DMS 273 treated with DMSO at 0.1 percent for 48 hours (cell line): ENCODE data around the gene TBCD.

Experiments
- DNase-seq: peaks from one replicate; lab custom pipeline; 2025; lab: John Stamatoyannopoulos, UW

Gene TBCD

DNA sequence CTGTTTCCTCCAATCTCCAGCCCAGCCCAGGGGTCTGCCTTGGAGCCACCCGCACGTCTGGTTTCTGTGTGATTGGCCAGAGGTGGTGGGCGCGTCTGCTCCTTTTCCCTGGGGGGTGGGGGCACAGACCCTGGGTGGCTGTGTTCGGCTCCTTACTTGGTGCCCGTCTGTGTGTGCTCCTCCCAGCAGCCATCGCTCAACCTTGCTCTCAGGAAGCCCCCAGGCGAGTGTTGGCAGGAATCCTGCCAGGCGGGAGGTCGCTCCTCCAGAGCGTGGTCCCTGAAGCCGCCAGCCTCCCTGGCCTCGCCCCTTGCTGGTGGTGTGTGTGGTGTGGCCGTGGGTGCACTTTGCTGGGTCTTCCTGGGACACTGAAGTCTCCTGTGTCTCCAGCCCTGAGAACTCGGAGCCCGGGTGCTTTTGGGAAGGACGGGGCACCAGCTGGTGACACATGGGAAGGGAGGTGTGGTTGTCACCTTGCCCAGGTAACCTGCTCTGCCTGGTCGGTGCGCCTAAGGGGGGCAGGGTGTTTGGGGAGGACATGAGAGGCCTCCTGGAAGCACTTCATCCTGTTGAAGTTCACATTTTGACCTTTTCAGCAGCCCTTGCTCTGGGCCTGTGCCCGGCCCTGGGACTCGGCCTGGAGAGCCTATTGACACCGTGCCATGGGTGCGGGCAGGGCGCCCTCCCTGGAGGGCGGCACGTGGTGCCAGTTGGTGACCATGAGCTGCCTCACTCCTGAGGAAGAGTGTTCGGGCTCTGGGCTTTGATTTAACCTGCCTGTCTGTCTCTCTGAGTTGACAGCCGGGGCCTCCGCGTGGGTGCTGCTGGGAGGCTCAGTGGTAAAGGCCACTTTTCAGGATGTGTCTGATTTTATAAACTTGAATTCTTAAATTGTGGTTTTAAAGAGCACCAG is 137.0 kb downstream of the TBCD start:
- DNase-seq, result no peak

DNA sequence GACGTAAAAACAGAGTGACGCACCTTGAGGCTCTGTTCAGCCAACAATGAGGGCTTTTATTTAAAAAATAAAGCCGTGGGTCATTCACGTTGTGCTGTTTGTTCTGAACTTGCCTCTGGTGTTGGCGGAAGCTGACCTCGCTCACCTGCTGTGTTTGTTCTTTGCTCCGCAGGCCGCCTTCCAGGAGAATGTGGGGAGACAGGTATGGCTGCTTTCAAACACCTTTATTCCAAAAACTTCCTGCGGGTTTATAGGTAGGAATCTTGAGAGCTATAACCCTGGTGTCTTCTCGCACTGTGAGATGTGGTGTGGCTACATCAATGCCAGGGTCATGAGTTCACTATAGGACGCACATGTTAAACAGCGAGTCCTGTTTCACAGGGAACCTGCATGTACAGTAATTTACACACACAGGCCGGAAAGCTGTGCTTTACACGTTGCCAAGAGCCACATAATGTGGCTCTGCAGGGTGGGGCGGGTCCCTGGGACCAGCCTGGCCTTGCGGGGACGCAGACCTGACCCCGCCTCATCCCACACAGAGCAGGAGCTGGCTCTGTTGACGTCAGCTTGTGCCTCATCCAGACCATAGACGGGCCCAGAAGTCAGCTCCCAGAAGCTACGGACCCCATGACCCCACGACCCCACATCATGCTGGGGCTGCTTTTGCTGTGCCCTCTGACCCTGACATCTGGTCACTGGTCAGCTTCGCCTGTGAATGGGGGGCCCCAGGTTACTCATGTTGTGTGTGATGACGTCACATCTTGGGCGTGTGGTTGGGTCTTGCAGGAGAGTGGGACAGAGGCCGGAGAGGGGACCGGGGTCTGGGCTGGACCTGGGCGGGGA is 137.9 kb downstream of the TBCD start:
- DNase-seq, result no peak

DNA sequence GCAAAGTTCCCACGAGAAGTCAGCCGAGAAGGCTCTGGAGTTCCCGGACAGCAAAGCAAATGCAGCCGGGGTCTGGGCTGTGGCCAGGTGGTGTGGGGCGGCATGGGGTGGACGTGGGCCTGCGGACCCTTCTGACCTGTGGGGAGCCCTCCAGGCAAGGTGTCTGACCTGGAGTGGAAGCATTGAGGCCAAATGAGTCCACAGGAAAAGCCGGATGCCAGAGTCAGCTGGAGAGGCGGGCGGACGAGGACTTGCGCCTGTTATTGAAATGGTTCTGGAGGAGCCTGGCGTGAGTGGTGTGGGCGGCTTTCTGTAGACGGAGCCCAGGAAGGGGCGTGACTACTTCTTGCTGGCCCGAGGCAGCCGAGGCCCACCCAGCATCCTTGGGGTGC is 138.5 kb downstream of the TBCD start:
- no peak for DNase-seq

DNA sequence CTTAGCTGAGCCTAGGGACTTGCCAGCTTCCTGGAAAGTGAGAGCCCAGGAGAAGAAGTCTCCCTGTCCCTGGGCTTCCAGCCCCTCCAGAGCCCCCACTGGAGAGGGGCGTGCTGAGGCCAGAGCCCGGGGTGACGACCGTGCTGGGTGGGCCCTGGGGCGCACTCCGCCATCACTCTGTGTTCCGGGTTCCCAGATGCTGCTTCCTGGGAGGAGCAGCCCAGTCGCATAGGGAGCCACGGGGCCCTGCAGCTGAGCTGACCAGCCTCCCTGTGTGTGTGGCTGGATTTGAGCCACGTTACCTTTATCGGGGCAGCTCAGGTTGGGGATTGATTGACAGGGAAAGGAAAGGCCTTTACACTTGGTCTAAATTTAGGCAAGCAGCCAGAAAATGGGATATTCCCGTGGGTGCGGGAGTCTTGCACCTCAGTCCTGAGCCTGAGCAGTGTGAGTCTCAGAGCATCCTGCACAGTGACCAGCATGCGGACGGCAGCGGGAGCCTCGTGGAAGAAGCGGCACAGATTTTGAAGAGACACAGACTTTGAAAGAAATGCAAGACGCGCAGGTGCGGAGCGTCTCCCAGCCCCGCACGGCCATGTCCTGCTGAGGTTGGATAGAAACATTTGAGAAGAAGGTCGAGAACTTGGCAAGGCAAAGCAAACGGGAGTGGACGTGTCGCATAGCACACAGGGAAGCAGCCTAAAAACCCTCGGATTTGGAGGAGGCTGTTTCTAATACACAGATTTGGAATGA is 139.2 kb downstream of the TBCD start:
- no peak for DNase-seq

DNA sequence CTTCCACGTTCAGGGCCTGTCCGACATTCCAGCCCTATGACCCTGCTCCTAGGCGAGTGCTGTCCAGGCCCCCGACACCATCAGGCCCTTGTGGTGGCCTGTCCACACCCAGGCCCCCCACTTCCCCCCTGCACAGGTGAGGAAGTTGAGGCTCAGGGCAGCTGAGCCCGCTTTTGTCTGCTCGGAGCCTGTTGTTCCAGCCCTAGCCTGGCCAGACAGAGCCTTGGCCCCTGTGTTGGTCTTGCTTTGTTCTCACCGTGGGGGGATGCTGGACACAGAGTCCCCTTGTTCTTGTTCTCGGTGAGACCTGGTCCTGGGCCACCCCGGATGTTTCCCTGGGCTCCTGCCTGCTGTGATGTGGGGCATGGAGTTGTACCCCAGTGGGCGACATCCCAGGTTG is 140.0 kb downstream of the TBCD start:
- DNase-seq, result no peak

DNA sequence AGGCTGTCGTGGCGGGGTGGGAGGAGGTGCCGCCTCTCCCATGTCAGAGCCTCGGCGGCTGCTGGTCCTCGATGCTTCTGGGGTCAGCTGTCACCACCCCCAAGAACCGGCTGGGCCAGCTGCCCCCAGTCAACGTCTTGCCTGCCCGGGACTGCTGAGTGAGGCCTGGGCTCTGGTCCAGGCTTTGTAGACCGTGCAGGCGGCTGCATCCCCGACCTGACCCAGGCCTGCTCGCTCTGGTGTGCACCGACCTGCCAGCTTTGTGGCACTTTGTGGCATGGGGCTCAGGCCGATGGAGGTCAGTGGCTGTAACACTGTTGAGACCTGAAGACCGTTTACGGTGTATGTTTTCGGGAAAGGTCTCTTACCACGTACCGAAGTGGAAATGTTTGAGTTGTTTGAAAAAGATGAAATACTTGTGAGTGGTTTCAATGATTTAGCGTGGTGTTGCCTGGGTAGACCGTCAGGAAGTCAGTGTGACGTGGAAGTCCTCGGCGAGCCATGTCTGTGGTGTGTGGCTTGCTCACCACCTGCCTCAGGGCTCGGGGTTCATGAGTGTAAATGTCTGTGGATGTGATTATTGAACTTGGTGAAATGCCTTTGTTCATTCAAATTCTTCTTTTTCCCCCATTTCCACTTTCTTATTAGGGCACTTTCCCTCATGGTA is 141.2 kb downstream of the TBCD start:
- no peak for DNase-seq

DNA sequence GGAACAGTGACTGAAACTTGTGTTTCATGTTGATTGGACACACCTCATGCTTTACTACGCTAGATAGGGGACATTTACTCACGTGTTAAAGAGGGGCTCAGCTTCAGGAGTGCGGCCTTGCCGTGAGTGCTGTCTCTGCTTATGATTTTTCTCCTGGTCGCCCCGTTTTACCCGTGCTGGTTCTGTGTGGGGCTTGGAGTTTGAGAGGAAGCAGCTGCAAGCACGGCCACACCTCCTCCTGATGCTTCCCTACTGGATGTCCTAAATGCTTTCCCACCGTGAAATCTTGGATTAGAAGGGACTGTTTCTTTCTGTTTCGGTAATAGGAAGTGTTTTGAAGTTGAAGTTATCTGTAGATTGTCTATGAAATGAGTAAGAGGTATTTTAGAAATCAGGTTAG is 141.9 kb downstream of the TBCD start:
- DNase-seq, result no peak

DNA sequence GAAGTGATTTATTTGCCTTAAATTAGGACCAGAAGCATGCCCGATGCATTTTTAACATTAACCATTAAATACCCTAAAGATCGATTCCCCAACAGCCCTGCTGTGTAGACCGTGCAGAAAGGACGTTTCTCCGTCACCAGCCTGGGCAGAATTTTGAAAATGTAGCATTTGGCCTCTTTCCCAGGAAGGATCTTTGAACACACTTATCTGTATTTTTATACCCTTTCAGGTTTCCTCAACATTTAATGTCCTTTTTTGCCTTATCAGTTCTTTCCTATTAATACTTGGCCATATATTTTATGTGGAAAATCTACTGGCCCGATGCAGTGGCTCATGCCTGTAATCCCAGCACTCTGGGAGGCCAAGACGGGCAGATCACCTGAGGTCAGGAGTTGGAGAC is 142.5 kb downstream of the TBCD start:
- DNase-seq, result no peak

DNA sequence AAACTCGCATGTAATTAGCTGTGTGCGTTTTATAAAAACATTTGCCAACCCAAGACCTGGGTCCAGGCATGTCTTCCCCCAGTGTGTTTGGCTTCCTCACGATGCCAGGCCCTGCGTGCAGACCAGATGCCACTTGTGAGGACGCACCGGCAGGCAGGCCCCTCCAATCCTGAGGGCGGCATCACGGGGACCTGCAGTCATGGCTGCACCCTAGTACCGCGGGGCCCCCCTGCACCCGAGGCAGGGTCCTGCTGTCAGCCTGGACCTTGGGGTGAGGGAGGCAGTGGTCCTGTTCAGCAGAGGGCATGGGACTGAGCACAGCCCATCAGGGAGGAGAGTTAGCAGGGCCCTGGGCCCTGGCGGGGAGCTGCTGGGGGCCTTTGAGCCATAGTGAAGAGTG is 143.2 kb downstream of the TBCD start:
- no peak for DNase-seq

DNA sequence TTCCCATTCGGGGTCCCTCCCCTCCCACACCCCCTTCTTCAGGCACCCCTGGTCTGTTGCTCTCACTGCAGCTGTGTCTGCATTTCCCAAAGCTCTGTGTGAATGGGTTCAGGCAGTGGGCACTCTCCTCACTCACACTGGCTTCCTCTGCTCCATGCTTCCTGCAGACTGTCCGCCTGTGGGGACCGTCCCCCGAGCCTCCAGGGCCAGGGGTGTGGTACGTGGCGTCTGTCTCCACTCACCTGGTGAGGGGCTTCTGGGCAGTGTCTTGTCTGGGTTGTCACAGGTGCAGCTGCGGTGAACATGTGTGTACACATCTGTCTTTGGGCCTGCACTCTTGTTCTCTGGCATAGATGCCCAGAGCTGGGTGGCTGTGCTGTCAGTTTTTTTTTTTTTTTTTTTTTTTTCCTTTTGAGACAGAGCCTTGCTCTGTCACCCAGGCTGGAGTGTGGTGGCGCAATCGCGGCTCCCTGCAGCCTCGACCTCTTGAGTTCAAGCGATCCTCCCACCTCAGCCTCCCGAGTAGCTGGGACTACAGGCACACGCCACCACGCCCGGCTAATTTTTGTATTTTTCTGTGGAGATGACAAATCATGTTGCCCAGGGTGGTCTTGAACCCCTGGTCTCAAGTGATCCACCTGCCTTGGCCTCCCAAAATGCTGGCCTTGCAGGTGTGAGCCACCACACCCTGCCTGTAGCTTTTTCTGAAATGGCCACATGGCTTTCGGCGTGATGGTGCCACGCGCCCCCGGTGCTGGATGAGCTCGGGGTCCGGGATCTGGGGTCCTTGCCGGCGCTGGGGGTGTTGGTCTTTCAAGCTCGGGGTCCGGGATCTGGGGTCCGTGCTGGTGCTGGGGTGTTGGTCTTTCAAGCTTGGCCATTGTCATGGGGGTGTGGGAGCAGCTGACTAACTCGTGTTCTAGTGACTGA is 144.5 kb downstream of the TBCD start:
- DNase-seq, result no peak

DNA sequence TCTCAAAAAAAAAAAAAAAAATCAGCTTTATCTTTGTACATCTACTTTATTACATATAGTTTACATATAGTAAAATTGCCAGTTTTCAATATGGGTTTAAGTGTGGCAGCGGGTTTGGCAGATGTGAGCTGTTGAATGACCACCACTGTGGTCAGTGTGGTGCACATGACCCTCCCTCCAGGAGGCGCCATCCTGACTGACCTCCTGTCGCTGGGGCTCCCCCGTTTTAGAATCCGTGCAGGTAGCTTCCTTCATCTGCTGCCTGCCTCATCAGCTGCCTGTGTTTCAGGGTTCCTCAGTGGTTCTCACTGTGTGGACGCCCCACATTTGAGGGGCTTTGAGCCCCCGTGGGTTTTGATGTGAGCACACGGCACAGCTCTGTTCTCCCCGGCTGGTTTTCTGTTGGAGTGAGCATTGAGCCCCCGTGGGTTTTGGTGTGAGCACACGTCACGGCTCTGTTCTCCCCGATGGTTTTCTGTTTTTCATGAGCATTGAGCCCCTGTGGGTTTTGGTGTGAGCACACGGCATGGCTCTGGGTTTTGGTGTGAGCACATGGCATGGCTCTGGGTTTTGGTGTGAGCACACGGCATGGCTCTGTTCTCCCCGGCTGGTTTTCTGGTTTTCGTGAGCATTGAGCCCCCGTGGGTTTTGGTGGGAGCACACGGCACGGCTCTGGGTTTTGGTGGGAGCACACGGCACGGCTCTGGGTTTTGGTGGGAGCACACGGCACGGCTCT is 145.8 kb downstream of the TBCD start:
- no peak for DNase-seq

DNA sequence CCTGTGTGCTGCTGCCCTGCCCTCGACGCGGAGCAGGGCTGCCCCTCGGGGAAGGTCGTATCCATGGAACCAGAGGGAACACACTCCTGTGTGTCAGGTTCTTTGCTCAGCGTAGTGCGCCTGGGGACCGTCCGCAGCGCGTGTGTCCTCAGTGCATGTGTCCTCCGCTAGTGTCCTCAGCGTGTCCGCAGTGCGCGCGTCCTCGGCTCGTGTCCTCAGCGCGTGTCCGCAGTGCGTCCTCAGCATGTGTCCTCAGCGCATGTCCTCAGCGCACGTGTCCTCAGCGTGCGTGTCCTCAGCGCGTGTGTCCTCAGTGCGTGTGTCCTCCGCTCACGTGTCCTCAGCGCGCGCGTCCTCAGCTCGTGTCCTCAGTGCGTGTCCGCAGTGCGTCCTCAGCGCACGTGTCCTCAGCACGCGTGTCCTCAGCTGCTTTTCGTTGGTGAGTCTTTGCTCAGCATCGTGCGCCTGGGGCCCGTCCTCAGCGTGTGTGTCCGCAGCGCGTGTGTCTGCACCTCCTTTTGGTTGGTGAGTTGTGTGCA is 147.2 kb downstream of the TBCD start:
- DNase-seq, result no peak

DNA sequence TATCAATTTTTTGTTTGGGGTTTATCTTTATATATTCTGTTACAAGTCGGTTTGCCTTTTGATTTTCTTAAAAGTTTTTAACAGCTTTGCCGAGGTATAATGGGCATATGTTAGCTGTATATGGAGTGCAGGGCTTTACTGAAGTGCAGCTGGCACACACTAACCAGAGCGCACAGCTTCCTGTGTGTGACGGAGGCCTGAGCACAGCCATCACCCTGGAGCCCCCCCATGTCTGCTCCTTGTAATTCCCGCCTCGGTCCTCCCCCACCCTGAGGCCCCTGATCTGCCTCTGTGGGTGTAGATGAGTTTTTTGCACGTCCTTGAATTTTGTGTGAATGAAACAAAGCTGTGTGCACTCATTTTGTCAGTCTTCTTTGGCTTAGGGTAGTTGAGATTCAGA is 148.1 kb downstream of the TBCD start:
- no peak for DNase-seq

DNA sequence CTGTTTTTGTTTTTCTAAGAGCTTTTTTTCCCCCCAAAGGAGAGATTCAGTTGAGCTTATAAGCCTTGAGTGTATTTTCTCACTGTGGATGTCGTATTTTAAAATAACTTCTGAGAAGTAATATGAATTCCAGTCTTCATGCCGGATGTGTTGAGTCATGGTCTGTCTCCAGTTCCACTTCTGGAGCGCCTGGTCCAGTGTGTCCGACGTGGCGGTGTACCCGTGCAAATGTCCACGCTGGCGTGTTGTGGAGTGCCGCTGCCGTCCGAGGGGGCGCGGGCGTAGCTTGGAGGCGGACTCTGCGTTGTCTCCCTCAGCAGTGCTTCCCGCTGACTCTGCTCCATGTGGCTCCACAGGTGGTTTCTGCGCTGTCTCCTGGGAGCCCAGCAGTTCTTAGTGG is 148.9 kb downstream of the TBCD start:
- no peak for DNase-seq

DNA sequence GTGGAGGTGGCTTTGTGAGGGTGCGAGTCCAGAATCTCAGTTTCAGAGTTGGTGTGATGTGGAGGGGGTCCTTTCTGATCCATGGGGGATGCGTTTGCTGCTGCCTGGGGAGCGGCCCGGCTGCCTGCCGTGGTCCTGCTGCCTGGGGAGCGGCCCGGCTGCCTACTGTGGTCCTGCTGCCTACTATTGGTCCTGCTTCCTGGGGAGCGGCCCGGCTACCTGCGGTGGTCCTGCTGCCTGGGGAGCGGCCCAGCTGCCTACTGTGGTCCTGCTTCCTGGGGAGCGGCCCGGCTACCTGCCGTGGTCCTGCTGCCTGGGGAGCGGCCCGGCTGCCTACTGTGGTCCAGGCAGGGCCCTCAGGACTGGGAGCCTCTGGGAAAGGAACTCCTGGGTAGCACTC is 149.5 kb downstream of the TBCD start:
- DNase-seq, result no peak

DNA sequence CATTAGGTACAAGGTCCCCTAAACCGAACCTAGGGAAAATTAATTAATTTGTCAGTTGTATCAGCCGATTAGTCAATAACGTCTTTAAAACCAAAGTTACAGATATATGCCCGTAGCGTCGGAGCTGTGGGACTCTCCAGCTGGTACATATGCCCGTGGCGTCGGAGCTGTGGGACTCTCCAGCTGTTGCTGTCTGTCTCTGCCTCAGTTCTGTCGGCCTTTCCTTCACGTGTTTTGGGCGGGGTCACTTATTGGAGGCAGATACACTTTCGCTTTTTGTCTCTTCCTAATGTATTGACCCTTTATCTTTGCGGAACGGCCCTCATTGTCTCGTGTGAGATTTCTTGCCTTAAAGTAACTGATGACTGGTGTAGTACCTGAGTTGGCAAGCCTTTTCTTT is 150.0 kb downstream of the TBCD start:
- no peak for DNase-seq

DNA sequence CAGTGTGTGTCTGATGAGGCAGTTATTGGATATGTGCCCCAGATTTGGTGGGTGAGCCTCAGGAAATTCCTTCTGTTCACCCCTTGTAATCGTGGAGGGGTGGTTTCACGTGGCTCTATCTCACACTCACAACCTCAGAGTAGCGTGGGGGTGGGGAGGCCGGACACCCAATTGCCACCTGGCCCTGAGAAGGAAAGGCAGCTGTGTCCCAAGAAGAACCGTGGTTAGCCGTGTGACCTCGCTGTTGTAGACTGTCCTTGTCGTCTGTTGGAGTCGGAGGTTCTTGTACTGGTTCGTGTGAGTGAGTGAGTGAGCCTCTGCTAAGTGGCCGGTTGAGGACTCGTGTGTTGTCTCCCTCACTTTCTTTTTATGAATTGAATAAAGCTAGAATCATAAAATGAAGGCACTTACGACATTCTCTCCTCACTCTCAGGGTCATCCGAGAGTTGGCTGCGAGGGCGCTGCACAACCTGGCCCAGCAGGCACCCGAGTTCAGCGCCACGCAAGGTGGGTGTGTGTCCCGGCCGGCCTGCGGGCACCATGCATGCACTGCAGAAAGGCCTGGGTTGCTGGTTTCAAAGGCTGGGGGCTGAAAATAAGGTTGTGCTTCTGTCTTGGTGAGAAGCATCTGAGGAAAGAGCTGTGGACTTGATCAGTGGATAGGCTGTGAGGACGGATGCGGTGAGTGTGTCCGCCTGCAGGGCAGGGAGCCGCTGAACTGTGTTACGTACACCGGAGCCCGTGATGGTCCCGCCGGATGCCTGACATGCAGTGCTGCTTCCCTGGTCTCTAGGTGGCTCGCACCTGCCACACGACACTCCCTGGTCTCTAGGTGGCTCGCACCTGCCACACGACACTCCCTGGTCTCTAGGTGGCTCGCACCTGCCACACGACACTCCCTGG is 151.4 kb downstream of the TBCD start:
- DNase-seq, result no peak

DNA sequence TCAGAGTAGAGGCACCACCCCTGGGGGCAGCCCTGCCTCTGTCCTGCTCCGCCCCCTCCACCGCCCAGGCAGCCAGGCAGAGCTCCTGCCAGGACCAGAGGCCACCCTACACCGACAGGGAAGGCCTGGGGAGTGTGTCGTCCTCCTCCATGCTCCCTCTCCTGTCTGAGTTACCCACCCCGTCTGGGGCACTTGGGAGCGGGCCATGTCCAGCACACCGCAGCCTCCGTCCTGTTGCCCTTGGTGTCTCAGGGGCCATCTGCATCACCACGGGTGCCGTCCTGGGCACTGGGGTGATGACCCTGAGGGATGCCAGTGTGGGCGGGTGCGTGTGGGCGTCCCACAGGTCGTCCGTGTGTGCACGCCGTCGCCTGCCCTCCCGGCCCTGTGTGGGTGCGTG is 153.3 kb downstream of the TBCD start:
- DNase-seq, result no peak
